Thyroid gland (tissue), 4 donors: ENCODE data around the gene SAMD4A. TPM values are rescaled to one million over a fixed set of nuclear protein-coding genes. Genes with fewer than 3 reads are reported as not detected.

Source experiments
- DNase-seq, 2 donors: peaks; one replicate each; pipeline ENCODE4 v3.0.0-alpha.2; 2019
- H3K27ac ChIP-seq, 3 donors: fragments of 200-600 bp; sonication (generic); 1 replicate in 2 of 3; 2 replicates in 1 of 3; pipeline ENCODE4 v1.5.1; 2016 to 2019; ENCODE audit warnings: mild to moderate bottlenecking in 1 of 3, moderate library complexity in 1 of 3
- H3K27me3 ChIP-seq: fragments of 200-600 bp; sonication (generic); one replicate; pipeline ENCODE4 v1.5.1; 2019
- H3K36me3 ChIP-seq, 2 donors: fragments of 200-600 bp; sonication (generic); one replicate each; pipeline ENCODE4 v1.5.1; 2016 to 2019
- H3K4me1 ChIP-seq, 2 donors: fragments of 200-600 bp; sonication (generic); one replicate each; pipeline ENCODE4 v1.5.1; 2017 to 2019
- H3K4me3 ChIP-seq, 3 donors: fragments of 200-600 bp; sonication (generic); replicated peaks in 1 of 3; 1 replicate in 2 of 3; 2 replicates in 1 of 3; pipeline ENCODE4 v1.5.1; 2016; ENCODE audit warnings: mild to moderate bottlenecking in 1 of 3
- H3K9me3 ChIP-seq: fragments of 200-600 bp; sonication (generic); one replicate; pipeline ENCODE4 v1.5.1; 2017
- CTCF ChIP-seq, 6 experiments: fragments of 200-600 bp in 3 of 6; fragments of 450-650 bp in 3 of 6; sonication (generic) in 3 of 6; IDR thresholded peaks; one replicate each; pipeline ENCODE4 v1.5.1; 2016 to 2019; ENCODE audit warnings: antibody characterized with exemption in 6 of 6, mild to moderate bottlenecking in 2 of 6, inconsistent platforms in 1 of 6, moderate library complexity in 1 of 6
- POLR2A ChIP-seq, 2 donors: fragments of 450-650 bp; IDR thresholded peaks; one replicate each; pipeline ENCODE4 v1.6.1; 2017; ENCODE audit warnings: antibody characterized with exemption in 2 of 2, mild to moderate bottlenecking in 2 of 2, moderate library complexity in 1 of 2
- WGBS, 2 donors: methylation state at CpG; one replicate each; pipeline ENCODE4 v1.1.5; 2017; 5-methylcytosine and 5-hydroxymethylcytosine counted together
- intact Hi-C: fragments of 100-400 bp; cut with DNase I; formaldehyde crosslinking; loops from one replicate; pipeline ENCODE4 v1.15.1; 2023
- total RNA-seq, 4 donors: library from RNA; depleted of rRNA; stranded (reverse); fragments of >200 nt; gene quantifications; one replicate each; pipeline ENCODE4 v1.2.3, GENCODE V29; 2016

The SAMD4A gene
- total RNA-seq, 4 donors from 2014 or later = 12.6 to 32.7 (median 17.6) TPM

GRCh38 chr14:54781961-54782750 lies 215.2 kb downstream of the SAMD4A start:
- Histone ChIP-seq H3K4me1 (peaks cover 5 to 15% of the 10 kb centered on the region in 2 donors), H3K36me3 (peaks cover under 1 to 3% of the 10 kb centered on the region in 2 donors)

GRCh38 chr14:54782751-54783659 lies 216.1 kb downstream of the SAMD4A start:
- DNase-seq = no peak
- H3K9me3 ChIP-seq = no peaks in the 10 kb centered on the region
- WGBS, 2 donors = 73 to 75% methylated on average over 14 of the region's 14 CpGs
- peaks cover 3% of the 10 kb centered on the region in 2 donors for H3K36me3 ChIP-seq
- peaks cover 5 to 12% of the 10 kb centered on the region in 2 donors for H3K4me1 ChIP-seq
- intact Hi-C loops = no loop called here
- H3K27ac ChIP-seq = no peak overlapping the region
- no peaks in the 10 kb centered on the region for H3K27me3 ChIP-seq
- no peak for TF ChIP-seq CTCF (IDR thresholded peaks at IDR 0.05)
- TF ChIP-seq POLR2A (IDR thresholded peaks at IDR 0.05) = no peak
- no peak overlapping the region for H3K4me3 ChIP-seq

More at GRCh38 chr14:54781961-54782750, 215.2 kb downstream of the SAMD4A start:
- Histone ChIP-seq H3K27me3 (no peaks in the 10 kb centered on the region), H3K27ac (no peak overlapping the region), H3K9me3 (no peaks in the 10 kb centered on the region), H3K4me3 (no peak overlapping the region)
- no peak for TF ChIP-seq POLR2A (IDR thresholded peaks at IDR 0.05)
- TF ChIP-seq CTCF (IDR thresholded peaks at IDR 0.05) = no peak
- intact Hi-C loops = no loop called here
- WGBS, 2 donors = 88 to 89% methylated on average over 21 of the region's 21 CpGs
- no peak for DNase-seq

- Histone ChIP-seq H3K4me3 (no peak overlapping the region), H3K9me3 (no peaks in the 10 kb centered on the region), H3K27me3 (no peaks in the 10 kb centered on the region), H3K36me3 (peaks cover 3% of the 10 kb centered on the region in 2 donors), H3K4me1 (peaks cover 4 to 6% of the 10 kb centered on the region in 2 donors), H3K27ac (no peak overlapping the region)
- DNase-seq = no peak
- intact Hi-C loops = no loop called here
- 96 to 97% methylated on average over 5 of the region's 5 CpGs for WGBS, 2 donors
- TF ChIP-seq CTCF (IDR thresholded peaks at IDR 0.05) = no peak
- TF ChIP-seq POLR2A (IDR thresholded peaks at IDR 0.05) = no peak
These were observed 216.7 kb downstream of the SAMD4A start for GRCh38 chr14:54783660-54784015.

- H3K27ac ChIP-seq = no peak overlapping the region
- no peak for DNase-seq
- peaks cover 3% of the 10 kb centered on the region in 2 donors for H3K36me3 ChIP-seq
- intact Hi-C loops = no loop called here
- no peaks in the 10 kb centered on the region for H3K9me3 ChIP-seq
- H3K4me3 ChIP-seq = no peak overlapping the region
- WGBS, 2 donors = 87 to 95% methylated on average over 6 of the region's 6 CpGs
- no peak for TF ChIP-seq POLR2A (IDR thresholded peaks at IDR 0.05)
- H3K27me3 ChIP-seq = no peaks in the 10 kb centered on the region
- H3K4me1 ChIP-seq = peaks cover under 1 to 2% of the 10 kb centered on the region in 2 donors
These were observed 217.1 kb downstream of the SAMD4A start for GRCh38 chr14:54784060-54784459.

- DNase-seq = no peak
- no peaks in the 10 kb centered on the region for H3K9me3 ChIP-seq
- peaks cover 3% of the 10 kb centered on the region in 2 donors for H3K36me3 ChIP-seq
- WGBS, 2 donors = 83 to 97% methylated on average over 3 to 4 of the region's 4 CpGs
- intact Hi-C loops = no loop called here
- no peak for TF ChIP-seq POLR2A (IDR thresholded peaks at IDR 0.05)
- TF ChIP-seq CTCF (IDR thresholded peaks at IDR 0.05) = no peak
- no peaks in the 10 kb centered on the region for H3K4me1 ChIP-seq
- no peak overlapping the region for H3K27ac ChIP-seq
- no peak overlapping the region for H3K4me3 ChIP-seq
- no peaks in the 10 kb centered on the region for H3K27me3 ChIP-seq
These were observed 217.7 kb downstream of the SAMD4A start for GRCh38 chr14:54784657-54785056.
